ENCODE data around the gene UNK. TPM values are rescaled to one million over a fixed set of nuclear protein-coding genes. Genes with fewer than 3 reads are reported as not detected.
A peak's percentile ranks its signal among the peaks of the same experiment; 100 is the strongest.

UNK gene
- total and polyA plus RNA-seq, 7 donors: 12.7 to 29.6 (median 23.5) TPM

- DNase-seq: peak; percentile 66
- WGBS, 2 donors: 26 to 33% methylated on average over 35 of the region's 35 CpGs
- TF ChIP-seq EP300 (IDR thresholded peaks at IDR 0.05) (no peak), POLR2AphosphoS5 (IDR thresholded peaks at IDR 0.05) (no peak), POLR2A (IDR thresholded peaks at IDR 0.05) (no peak)
- TF ChIP-seq, protein P1, sequence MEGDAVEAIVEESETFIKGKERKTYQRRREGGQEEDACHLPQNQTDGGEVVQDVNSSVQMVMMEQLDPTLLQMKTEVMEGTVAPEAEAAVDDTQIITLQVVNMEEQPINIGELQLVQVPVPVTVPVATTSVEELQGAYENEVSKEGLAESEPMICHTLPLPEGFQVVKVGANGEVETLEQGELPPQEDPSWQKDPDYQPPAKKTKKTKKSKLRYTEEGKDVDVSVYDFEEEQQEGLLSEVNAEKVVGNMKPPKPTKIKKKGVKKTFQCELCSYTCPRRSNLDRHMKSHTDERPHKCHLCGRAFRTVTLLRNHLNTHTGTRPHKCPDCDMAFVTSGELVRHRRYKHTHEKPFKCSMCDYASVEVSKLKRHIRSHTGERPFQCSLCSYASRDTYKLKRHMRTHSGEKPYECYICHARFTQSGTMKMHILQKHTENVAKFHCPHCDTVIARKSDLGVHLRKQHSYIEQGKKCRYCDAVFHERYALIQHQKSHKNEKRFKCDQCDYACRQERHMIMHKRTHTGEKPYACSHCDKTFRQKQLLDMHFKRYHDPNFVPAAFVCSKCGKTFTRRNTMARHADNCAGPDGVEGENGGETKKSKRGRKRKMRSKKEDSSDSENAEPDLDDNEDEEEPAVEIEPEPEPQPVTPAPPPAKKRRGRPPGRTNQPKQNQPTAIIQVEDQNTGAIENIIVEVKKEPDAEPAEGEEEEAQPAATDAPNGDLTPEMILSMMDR (IDR thresholded peaks at IDR 0.05): no peak
- intact Hi-C loops (cut with DNase I): no loop called here
- Histone ChIP-seq H3K4me1 (peaks cover 0 to 37% (median 31%) of the 10 kb centered on the region in 4 donors), H3K27ac (peak within 1 kb of the TSS; percentile 65 to 78 (median 72)), H3K36me3 (peaks cover 28 to 52% (median 31%) of the 10 kb centered on the region in 4 donors), H3K27me3 (no peaks in the 10 kb centered on the region), H3K4me3 (peak within 1 kb of the TSS in 3 of 4 donors; percentile 4 to 38 (median 18)), H3K9me3 (no peaks in the 10 kb centered on the region)
Observed at GRCh38 chr17:75843577-75844529, 59.2 kb downstream of the UNK start, which contains the start of gene UNC13D. TSS of gene UNC13D (minus strand) at chr17:75844404. CDS start at chr17:75844337, 67 bp downstream.

GRCh38 chr17:75844530-75845057 is 60.0 kb downstream of the UNK start:
- TF ChIP-seq POLR2AphosphoS5 (IDR thresholded peaks at IDR 0.05): no peak
- TF ChIP-seq EP300 (IDR thresholded peaks at IDR 0.05): no peak
- TF ChIP-seq POLR2A (IDR thresholded peaks at IDR 0.05): no peak
- TF ChIP-seq, protein P1 (IDR thresholded peaks at IDR 0.05): no peak
- 5 to 18% methylated on average over 14 of the region's 14 CpGs for WGBS, 2 donors
- intact Hi-C loops (cut with DNase I): no loop called here
- H3K9me3 ChIP-seq: no peaks in the 10 kb centered on the region
- peak overlapping the region; percentile 65 to 78 (median 72) for H3K27ac ChIP-seq
- H3K4me3 ChIP-seq: peak overlapping the region in 2 of 4 donors; percentile 18 to 38
- no peaks in the 10 kb centered on the region for H3K27me3 ChIP-seq
- peak; percentile 71 for DNase-seq
- peaks cover 35 to 55% (median 38%) of the 10 kb centered on the region in 4 donors for H3K36me3 ChIP-seq
- H3K4me1 ChIP-seq: peaks cover 0 to 45% (median 37%) of the 10 kb centered on the region in 4 donors

GRCh38 chr17:75845058-75845711 is 60.6 kb downstream of the UNK start:
- no peak overlapping the region for H3K4me3 ChIP-seq
- peak overlapping the region; percentile 65 to 78 (median 72) for H3K27ac ChIP-seq
- H3K9me3 ChIP-seq: no peaks in the 10 kb centered on the region
- intact Hi-C loops (cut with DNase I): no loop called here
- 12 to 32% methylated on average over 21 of the region's 21 CpGs for WGBS, 2 donors
- TF ChIP-seq POLR2AphosphoS5 (IDR thresholded peaks at IDR 0.05) (peak in 3 of 4 donors; percentile 42 to 55 (median 54)), POLR2A (IDR thresholded peaks at IDR 0.05) (no peak), EP300 (IDR thresholded peaks at IDR 0.05) (no peak)
- TF ChIP-seq, protein P1 (IDR thresholded peaks at IDR 0.05): peak; percentile 37 to 89 (median 78)
- no peaks in the 10 kb centered on the region for H3K27me3 ChIP-seq
- peaks cover 41 to 55% (median 44%) of the 10 kb centered on the region in 4 donors for H3K36me3 ChIP-seq
- peak; percentile 90 for DNase-seq
- peaks cover 0 to 50% (median 40%) of the 10 kb centered on the region in 4 donors for H3K4me1 ChIP-seq

DNA sequence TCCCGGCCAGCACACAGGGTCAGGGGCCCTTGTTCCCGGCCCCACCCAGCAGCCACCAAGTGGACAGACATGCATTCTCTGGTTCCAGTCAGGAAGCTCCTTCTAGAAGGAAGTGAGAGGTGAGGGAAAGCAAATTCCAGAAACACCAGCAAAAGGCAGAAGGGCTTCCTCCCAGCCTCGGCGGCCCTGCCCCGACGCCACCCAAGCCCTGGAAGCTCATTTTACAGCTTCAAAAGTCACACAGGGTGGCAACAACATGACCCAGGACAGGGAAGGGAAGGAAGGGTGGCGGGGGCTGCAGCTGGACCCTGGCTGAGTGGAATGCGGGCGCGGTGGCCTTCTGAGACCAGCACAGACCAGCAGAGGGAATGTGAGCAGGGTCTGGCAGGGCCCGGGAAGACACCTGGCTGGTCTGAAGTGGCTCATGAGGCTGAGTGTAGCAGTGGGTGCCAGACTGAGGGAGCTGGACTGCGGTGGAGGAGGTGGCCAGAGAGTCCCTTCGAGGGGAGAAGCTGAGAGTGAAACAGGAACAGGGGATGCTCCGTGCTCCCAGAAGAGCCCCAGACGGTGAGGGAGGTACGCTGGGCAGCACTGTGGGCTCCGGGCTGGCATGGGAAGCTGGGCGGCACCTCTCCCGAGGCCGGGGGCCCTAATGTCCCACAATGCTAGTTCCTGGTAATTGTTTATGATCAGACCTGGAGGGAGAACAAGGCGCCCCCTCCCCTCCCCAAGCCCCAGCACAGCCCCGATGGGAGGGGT is 61.5 kb downstream of the UNK start:
- Histone ChIP-seq H3K4me3 (no peak overlapping the region), H3K27me3 (no peaks in the 10 kb centered on the region), H3K27ac (peak overlapping the region; percentile 65 to 78 (median 72)), H3K9me3 (no peaks in the 10 kb centered on the region), H3K4me1 (peaks cover 0 to 56% (median 46%) of the 10 kb centered on the region in 4 donors), H3K36me3 (peaks cover 48 to 58% (median 52%) of the 10 kb centered on the region in 4 donors)
- peak; percentile 64 for DNase-seq
- TF ChIP-seq EP300 (IDR thresholded peaks at IDR 0.05): no peak
- WGBS, 2 donors: 64 to 83% methylated on average over 22 of the region's 22 CpGs
- intact Hi-C loops (cut with DNase I): no loop called here

All from sigmoid colon (tissue), 7 donors.